HG02884 (cell line): Measurements from ENCODE around the gene TSPAN18.

Experiments
- ATAC-seq: cut with Tn5 transposase; IDR thresholded peaks from one replicate; pipeline ENCODE4 v1.9.1; 2021; ENCODE audit warnings: mild to moderate bottlenecking, moderate library complexity; ENCODE audit not compliant: unreplicated experiment

The TSPAN18 gene

DNA sequence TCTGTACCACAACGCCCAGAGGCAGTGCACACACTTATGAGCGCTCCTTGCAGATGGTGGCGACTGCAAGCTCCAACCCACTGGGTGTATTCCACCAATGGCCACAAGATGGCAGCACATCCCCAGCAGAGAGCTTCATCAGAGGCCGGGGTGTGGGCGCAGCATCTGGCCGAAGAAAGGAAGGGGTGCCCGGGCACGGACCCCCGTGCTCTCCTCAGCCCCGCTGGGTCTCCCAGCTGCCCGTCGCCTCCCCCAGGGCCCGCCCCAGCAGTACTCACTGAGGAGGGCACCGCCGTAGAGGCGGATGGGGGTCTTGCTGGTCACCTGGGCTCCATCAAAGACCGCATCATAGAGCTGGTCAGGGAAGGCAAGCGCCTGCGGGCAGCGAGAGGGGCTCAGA lies 209.8 kb downstream of the TSPAN18 start:
- peak; percentile 65 for ATAC-seq

- ATAC-seq: no peak
Measured at GRCh38 chr11:44936951-44937543, 210.3 kb downstream of the TSPAN18 start.

GRCh38 chr11:44938066-44938691 lies 211.4 kb downstream of the TSPAN18 start:
- ATAC-seq: no peak

DNA sequence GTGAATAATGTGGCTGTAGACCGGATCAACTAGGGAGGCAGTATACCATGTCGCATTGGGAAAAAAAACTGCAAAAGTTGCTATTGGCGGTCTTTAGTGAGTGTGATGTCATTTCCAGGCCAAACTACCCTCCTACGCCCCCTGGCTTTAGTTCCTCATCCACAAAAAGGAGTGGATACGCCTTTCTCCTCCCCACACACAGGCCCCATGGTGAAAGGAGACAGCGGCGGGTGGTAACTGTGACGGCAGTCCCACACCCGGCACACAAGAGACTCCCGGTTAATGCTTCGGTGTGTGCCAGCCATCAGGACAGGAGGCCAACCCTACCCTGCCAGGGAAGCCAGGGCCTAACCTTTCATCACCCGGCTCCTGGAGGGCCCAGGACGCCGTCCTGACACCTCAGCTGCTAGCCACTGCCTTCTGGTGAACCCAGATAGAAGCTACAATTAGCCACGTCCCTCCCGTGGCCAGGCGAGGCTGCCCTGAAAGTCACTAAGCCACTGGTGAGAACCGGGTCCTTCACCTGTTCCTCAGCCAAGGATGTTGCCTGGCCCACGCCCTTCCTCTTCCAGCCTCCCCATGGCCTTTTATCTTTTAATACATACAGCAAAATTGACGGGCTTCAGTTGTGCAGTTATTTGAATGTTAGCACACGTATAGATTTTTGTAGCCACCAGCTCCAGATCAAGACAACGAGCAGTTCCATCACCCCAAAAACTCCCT lies 213.1 kb downstream of the TSPAN18 start:
- ATAC-seq: no peak

DNA sequence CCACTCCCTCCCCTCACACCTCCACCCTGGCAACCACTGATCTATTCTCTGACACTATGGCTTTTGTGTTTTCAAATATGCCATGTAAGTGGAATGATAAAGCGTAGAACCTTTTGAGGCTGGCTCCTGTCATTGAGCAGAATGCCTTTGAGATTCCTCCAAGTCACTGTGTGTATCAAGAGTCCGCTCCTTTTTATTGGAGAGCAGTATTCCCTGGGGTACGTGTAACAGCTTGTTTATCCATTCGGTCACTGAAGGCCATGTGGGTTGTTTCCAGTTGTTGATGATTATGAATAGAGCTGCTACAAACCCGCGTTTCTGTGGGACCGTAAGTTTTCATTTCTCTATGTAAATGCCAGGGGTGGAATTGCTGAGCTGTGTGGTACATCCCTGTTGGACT lies 213.6 kb downstream of the TSPAN18 start:
- ATAC-seq: no peak

DNA sequence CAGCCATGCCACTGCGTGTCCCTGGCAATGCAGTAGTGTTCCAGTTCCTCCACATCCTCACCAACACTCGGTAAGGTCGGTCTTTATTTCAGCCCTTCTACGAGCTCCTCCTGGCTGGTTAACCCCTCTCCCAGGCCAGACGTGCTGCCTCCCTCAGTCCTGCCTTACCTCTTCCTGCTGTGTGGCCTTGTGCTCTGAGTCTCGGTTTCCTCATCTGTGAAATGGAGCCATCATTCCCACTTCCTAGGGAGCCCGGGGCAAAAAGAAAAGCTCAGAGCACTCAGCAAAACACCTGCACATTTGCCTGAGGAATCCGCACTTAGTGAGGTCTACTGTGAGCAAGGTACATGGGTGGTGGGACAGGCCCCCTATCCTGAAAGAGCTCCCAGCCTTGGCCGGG lies 214.1 kb downstream of the TSPAN18 start:
- ATAC-seq: no peak

DNA sequence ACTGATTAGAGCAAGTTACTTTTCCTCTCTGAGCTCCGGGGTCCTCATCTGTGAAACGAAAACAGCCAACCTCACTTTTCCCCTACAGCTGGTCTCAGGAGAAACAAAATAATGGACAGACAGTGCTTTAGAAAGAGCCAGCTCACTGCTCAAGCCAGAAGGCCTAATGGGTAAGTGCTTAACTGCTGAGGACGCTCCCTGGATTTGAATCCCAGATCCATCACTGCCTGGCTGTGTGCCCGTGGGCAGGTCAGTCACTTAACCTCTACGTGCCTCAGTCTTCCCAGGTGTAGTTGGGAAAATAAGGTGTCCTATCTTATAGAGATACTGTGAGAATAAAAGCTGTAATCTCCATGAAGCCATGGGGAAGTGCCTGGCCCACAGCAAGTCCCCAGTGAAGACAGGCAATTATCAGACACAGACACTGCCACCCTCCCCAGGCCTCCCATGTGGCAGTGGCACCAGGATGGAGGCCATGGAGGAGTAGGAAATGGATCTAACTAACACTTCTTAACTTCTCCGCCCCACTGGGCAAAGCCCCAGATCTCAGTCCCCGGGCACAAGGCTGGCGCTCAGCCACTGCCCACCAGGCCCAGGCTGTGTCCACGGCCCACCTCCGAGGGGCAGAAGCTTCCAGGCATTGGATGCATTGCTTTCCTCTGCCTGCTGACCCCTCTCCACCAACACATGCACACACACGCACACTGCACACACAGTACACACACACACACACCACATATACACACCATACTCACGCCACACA lies 214.7 kb downstream of the TSPAN18 start:
- ATAC-seq: no peak

DNA sequence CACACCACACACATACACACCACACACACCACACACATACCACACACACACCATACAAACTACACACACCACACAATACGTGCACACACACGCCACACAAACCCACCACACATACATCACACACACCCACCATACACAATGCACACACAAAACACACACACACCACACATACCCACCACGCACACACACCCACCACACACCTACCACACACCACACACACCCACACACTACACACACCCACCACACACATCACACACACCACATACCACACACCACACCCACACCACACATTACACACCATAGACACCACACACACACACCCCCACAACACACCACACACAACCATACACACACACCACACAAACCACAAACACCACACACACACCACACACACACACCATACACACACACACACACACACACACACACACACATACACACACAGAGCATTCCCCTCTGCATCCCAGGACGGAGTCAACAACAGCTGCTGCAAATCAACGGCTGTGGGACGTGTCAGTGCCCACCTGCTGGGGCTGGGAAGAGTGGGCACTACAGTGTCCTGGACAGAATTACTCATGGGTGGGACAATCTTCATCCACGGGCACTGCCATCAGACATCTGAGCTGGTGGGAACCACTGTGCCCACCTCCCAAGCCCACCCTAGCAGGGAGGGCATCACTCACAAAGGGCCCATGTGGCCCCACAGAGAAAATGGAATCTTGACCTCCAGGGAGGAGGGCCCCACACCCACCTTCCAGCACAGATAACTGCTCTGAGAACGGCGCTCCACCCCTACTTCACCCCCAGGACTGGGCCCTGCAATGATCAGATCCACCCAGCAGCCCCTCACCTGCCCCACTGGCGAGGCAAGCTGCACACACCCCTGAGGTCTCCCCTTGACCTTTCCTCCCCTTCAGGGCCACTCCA lies 215.5 kb downstream of the TSPAN18 start:
- no peak for ATAC-seq

DNA sequence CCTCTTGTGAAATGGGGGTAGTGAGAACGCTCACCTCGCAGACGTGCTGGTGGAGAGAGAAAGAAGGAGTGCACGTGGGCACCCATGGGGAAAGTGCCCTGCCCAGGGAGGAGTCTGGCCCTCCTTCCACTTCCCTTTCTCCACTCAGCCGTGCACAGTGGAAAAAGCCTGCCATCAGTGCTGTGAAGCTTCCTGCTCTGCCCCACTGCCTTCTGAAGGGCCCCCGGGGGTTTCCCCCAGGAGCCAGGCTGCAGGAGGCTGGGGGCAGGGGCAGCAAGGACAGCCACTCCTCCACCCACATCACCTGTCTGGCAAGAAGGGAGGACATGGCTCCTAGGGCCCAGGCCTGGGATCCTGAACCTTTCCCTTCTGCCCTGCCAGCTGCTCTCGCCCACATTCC lies 216.4 kb downstream of the TSPAN18 start:
- ATAC-seq: peak; percentile 89

DNA sequence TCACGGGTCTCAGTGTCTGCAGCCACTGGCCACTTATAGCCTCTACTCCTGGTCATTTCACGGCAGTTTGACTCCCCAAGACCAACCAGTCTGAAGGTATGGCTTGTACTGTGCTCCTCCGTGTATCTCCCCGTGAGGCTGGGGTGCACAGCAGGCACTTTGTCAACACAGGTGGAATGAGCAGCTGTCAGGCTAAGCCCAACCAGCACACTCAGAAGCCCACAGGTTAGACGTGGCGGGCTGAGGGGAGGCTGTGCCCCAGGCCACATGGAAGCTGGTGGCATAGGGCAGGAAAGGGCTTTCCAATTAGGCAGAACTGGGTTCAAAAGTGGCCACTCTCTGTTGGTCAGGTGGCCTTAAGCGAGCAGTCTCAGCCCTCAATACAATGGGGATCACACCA lies 216.9 kb downstream of the TSPAN18 start:
- ATAC-seq: no peak

GRCh38 chr11:44944181-44944852 lies 217.6 kb downstream of the TSPAN18 start:
- no peak for ATAC-seq

DNA sequence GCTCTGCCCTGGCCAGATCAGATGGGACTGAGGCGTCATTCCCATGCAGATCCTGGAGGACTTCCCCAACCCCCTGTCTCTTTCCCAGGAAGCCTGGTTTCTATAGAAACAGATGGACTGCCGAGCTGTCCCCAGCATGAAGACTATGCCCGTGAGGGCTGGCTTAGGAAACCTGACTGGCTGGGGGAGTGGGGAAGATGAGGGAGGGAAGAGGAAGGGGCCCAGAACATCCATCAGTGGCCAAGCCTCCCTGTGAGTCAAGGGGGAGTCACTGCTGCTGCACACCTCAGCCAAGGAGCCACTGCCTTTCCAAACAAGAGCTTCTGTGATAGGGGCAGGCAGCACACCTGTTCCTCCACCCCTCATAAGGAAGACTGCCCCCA lies 218.1 kb downstream of the TSPAN18 start:
- ATAC-seq: no peak

DNA sequence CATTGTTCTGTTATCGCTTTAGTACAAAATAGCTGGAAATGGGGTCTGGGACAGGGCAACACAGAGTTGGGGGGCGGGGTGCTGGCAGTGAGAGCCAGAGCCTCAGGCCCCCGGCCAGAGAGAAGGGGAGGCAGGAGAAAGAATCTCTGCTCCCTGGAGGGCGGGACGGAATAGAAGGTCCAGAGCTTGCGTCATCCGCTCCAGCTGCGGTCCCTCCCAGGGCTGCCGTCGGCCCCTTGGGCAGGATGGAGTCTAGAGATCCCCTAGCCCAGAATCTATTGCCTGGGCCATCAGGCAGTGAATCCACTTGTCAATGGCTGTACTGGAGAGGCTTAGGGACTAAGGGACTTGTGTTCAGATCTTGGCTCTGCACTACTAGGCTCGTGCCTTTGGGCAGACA lies 218.9 kb downstream of the TSPAN18 start:
- ATAC-seq: no peak

GRCh38 chr11:44946263-44946662 lies 219.5 kb downstream of the TSPAN18 start:
- ATAC-seq: no peak

DNA sequence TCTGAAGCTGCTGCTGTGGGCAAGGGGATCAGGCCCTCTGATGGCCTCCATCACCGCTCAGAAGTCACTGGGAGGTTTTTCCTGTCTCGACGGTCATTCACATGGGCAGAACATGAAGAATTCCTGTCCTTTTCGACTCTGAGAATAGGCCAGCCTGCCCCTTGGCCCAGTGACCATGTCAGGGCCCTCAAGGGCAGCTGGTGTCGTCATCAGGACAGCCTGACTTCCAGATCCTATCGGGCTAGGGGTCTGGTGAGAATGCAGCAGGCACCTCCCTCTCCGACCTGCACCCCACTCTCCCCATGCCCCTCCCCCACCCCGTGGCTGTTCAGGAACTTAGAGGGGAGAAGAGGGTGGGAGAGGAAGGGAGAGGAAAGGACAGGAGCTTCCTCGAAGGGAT lies 220.4 kb downstream of the TSPAN18 start:
- no peak for ATAC-seq

DNA sequence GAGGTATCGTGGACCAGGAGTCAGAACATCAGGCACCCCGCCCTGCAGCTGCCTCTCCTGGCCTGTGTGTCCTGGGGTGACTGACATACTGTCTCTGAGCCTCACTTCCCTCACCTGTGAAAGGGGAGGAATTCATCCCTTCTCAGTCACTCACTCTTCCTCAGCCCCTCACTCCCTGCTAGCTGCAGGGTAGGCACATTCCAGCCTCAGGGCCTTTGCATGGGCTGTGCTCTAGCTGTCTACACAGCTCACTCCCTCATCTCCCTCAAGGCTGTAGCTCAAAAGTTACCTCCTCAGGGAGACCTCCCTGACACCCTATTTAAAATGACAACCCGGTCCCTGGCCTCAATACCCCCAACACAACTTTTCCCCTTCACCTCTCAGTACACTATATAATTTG lies 221.4 kb downstream of the TSPAN18 start:
- ATAC-seq: no peak

DNA sequence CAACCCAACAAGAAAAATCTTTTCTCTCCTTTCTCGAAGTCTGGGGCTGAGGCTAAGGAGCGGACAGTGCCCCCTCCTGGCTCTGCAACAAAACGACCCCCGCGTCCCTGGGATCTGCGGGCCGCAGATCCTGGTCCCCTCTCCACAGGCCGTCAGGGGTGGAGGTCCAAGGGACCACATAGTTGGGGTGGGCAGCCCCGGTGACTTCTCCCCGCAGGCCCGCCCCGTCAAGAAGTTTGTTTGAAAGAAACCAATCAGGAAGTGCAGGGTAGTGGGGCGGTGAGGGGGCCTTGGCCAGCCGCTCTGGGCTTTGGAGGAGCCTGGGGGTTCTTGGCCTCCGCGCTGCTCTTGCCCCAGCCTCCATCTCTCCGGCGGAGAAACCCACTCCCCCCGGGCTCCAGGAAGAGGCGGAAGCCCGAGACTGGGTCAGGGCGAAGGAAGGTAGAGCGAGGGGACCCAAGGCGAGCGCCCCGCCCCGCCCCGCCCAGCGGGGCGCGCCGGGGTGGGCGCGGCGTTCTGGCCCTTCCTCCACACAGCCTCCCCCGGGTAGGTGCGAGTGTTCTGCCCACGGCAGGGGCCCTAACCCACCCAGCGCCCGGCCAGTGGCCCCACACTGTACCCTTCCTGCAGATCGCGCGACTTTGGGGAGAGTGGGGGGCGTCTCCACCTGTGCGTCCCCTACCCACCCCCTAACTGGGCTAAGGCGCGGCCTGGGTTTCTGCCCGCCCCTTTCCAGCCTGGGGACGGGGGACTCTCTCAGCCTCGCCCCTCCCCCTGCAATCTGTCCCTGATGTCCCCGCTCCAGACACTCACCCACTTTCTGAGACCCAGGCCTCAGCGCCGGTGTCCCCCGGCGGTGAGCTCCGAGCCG lies 222.6 kb downstream of the TSPAN18 start:
- no peak for ATAC-seq

GRCh38 chr11:44950031-44950624 lies 223.4 kb downstream of the TSPAN18 start:
- no peak for ATAC-seq
